Endothelial cell of hepatic sinusoid (primary cell): Measurements from ENCODE around the gene TTC7B.

Experiments used
- in situ Hi-C: cut with HindIII; loops from 2 replicates; pipeline ENCODE4 v1.10.0; 2017; ENCODE audit warnings: low sequenced_read_pairs

TTC7B gene

DNA sequence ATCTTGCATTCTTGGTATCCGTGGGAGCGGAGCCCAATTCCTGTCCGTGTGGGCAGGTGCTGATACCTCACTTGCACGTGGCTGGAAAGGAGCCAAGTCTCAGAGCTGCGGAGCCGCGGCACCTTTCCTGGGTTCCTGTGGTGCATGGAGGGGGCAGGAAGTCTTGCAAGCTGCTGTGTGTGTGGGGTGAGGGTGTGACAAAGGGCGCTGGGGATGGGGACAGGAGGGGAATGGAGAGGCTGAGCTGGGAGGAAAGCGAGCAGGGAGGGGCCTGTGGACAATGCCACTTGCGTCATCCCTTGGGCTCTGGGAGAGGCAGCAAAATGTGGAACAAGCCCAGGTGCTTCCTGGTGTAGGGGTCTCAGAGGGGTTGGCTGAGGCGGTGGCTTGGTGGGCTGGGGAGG is 332.7 kb downstream of the TTC7B start:
- in situ Hi-C loops: no loop called here

DNA sequence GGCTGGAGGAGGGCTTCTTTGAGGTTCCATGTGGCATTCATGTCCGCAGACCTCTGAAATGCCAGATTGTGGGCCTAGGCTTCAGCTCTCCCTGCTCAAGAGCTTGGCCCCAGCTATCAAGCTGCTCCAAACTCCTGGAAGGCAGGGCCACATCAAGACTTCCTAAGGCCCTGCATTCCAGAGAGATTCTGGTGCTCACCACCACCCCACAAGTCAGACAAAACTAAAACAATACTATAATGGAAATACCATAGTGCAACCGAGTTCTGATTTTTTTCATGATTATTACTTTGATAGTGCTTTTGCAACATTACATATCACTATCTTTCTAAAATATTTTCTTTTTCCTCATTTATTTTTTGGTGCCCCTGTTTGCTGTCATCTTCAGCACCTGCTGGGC is 333.1 kb downstream of the TTC7B start:
- in situ Hi-C loops: no loop called here

DNA sequence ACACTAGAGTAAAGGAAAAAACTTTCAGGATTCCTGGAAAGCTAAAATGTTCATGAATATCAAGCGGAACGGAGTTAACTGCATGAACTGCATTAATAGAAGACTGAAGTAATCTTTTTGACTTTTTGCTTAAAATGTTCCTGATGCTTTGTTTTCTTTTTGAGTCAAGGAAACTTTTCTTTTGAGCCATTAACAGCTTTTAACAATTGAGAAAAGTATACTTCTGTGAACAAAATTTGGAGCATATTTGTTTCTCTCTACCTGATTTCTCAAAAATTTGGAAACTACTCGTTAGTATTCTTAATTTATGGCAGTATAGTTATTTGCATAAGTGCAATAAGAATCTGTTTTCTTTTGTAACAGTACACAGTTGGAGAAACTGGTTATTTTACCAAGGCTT is 340.9 kb downstream of the TTC7B start:
- in situ Hi-C loops: loop anchor here (5.0 kb wide), 1 partner anchor 77 kb away; no protein-coding TSS in a partner anchor
